Stimulated activated CD4-positive, alpha-beta T cell treated with anti-CD3 and anti-CD28 coated beads, Interleukin-4, amount 100 ng/mL, for 24 hours (primary cell): ENCODE results near the gene SMPD3.
"Not testable (repeated sequence)": the region's sequence is repeated elsewhere in the genome, so short reads cannot be mapped to it uniquely, and the experiment has no call there.

ENCODE experiments used
- DNase-seq: peaks from one replicate; pipeline ENCODE4 v3.0.0-alpha.2; 2020

SMPD3 gene

GRCh38 chr16:68448360-68448970 lies at the start of gene SMPD3:
SMPD3 (minus strand) TSS chr16:68448508; CDS start chr16:68372181, 76,327 bp downstream.
- peak; percentile 98 for DNase-seq

DNA sequence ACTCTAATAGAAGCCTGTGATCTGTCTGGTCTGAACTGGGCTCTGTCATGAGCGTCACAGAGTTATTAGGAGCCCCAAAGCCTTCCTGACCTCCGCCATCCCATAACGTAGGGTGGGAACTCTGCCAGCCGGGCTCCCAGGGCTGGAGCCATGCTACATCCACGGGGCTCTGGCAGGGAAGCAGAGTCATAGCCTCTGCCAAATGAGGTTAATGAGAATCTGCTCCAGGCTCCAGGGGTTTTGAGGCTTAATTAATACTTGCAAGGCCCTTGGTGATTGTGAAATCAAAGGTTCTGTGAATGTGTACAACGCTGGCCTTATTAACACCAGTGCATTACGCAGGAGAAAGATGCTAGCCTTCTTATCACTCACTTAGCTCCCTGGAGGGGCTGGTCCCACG lies 48.4 kb upstream of the SMPD3 start:
- no peak for DNase-seq

DNA sequence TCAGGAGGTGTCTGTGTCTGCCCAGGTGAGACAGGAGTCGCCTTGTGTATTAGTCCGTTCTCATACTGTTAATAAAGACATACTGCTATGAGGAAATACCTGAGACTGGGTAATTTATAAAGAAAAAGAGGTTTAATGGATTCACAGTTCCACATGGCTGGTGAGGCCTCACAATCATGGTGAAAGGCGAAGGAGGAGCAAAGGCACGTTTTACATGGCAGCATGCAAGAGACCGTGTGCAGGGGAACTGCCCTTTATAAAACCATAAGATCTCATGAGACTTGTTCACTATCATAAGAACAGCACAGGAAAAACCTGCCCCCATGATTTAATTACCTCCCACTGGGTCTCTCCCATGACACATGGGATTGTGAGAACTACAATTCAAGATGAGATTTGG lies 46.0 kb upstream of the SMPD3 start:
- not testable (repeated sequence) for DNase-seq

GRCh38 chr16:68493412-68494070 lies 45.2 kb upstream of the SMPD3 start:
- DNase-seq: no peak

GRCh38 chr16:68492543-68493411 lies 44.5 kb upstream of the SMPD3 start:
- DNase-seq: no peak

GRCh38 chr16:68492151-68492542 lies 43.8 kb upstream of the SMPD3 start:
- DNase-seq: no peak

DNA sequence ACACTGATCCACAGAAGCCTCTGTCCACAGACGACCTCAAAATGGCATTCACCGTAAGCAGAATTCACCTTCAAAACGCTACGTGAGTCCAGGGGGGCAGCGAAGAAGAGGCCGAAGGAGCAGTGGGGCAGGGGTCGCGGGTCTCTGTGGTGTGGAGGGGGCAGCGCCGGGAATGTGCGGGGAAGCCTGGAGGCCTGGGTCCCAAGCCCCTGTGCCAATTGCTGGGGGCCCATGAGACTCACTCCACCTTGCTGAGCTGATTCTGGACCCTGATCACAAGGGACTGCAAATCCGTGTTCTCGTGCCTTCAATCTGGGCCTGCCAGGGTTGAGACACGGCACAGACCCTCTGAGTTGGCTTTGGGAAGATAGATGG lies 43.3 kb upstream of the SMPD3 start:
- DNase-seq: no peak

- no peak for DNase-seq
Observed at GRCh38 chr16:68490829-68491575, 42.7 kb upstream of the SMPD3 start.

DNA sequence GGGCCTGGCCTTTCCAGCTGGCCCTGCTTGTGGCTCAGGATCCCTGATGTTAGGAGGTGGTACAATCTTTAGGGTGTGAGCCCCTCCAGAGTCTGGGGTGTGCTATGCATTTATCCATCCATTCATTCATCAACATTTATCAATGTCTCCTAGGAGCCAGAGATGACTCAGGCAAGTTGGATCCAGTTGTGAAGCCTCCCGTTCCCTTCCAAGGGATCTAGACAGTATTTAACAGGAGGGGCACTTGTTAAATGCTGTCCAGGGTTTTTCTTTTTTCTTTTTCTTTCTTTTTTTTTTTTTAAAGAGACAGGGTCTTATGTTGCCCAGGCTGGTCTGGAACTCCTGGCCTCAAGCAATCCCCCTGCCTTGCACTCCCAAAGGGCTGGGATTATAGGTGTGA lies 42.0 kb upstream of the SMPD3 start:
- DNase-seq: no peak

DNA sequence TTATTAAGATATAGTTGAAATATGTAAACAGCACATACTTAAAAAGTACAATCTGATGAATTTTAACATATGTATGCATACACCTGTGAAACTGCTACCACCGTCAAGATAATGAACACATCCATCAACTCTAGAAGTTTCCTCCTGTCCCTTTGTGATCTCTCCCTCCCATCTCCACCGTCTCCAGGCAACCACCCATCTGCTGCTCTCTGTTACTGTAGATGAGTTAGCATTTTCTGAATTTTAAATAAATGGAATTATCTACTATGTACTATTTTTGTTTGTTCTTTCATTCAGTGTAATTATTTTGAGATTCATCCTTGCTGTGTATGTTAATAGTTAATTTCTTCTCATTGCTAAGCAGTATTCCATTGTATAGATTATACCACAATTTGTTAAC lies 40.2 kb upstream of the SMPD3 start:
- DNase-seq: no peak

DNA sequence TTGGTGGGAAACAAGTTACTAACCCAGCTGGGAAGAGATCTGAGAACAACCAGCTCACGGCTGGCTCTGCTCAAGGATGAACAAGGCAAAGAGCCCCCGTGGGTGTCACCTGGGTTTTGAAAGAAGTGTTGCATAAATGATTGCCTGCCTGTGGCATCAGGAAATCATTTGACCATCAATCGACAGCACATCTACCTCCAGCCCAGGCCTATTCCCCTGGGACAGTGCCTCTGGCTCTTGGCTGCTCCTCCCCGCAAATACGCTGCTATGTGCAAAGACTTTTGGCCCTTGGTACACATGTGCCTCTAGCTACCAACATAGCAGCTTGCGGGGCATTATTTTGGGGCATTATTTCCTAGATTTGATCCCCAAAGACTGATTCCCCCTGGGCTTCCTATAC lies 39.4 kb upstream of the SMPD3 start:
- no peak for DNase-seq

GRCh38 chr16:68487203-68487514 lies 38.9 kb upstream of the SMPD3 start:
- DNase-seq: no peak

DNA sequence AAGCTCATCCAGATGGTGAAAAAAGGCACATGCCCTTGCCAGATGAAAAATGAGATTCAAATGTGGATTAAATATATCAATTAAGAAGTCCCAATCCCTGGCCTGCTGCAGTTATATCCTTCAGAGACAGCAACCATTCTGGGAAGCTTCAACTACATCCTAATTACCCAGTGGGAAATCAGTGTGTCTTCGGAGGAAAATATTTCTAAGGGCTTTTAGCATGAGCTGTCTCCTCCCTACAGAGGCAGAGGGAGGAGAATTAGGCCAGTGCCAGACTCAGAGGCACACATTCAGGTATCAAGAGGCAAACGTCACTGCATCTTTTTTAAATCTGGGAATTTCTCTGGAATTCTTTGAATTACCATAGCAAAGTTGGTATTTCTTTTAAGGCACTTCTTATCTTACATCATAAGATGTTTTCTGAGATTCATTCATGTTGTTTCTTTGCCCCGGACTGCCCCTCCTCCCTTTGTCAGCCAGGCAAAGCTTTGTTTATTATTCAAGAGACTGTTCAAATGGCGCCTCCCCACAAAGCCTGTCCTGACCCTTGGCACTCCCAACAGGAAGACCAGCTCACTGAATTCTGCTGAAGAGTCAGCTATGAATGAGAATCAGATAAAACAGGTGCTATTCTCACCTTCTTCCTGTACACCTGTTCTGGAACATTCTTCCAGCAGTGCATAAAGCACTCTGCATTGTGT lies 38.3 kb upstream of the SMPD3 start:
- DNase-seq: no peak

DNA sequence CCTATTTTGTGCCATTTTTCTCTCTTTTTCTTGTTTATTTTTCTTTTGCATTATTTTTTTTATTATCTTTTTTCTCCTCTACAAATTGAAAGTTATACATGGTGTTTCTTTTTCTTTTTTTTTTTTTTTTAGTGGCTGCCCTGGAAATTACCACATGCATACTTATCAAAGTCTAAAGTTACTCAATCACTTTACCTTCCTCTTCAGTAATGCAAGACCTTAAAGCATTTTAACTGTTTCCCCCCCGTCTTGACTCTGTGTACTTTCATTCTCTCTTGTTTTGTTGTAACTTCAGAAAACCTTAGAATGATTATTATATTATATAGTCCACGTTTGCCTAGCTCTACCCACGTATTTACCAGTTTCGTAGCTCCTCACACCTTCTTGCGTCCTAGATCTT lies 33.3 kb upstream of the SMPD3 start:
- no peak for DNase-seq

DNA sequence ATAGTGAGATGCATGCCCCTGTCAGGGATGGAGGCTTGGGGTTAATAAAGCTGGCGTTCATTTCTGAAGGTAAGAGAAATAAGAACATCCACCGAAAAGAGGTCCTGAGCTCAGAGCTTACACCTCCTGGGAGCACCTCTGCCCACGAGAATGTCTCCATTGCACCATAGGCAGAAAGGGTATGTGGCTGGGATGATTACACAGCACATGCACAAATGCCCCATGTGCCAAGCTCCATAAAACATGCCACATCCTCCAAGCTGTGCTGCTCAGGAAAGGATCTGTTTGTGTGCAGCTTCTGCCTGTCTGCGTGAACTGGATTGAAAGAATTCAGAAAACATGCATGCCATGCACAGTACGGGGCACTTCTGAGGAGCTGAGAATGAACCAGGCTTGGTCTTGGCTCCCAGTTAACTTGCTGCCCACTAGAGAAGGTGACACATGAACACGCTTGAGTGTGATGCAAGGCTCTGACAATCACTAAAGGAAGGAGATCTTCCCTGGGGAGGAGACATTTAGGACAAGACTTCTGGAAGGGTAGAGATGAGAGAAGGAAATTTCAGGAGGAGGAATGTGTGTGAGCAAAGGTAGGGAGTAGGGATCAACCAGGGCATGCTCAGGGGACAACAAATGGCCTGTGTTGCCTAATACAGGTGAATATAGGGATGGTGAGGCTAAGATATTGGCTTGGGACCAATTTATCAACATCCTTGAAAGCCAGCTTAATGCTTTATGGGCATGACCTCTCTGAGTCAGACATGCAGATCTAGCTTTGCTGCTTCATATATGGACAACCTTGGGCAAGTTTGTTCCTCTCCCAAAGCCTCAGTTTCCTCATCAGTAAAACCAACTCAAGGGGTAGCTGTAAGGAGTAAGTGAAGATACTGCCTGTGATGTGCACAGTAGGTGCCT lies 32.0 kb upstream of the SMPD3 start:
- DNase-seq: no peak

DNA sequence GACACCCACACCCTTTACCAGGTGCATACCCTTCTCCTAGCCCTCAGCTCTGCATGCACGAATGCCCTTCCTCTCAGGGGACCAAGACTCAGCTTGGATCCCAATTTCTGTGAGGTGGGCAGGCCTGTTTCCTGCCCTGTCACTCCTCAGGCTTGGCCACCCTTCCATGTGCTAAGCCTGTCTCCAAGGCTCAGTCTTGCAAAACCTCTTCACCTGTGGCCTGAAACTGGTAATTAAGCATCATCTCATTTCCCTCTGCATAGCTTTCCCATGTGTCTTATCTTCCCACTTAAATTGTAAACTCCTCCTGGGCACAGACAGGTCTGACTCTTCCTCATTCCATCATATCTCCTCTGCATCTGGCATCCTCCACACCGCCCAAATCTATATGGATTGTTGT lies 31.0 kb upstream of the SMPD3 start:
- no peak for DNase-seq

GRCh38 chr16:68478526-68479250 lies 30.4 kb upstream of the SMPD3 start:
- DNase-seq: no peak

- no peak for DNase-seq
Observed at GRCh38 chr16:68475071-68475470, 26.8 kb upstream of the SMPD3 start.

DNA sequence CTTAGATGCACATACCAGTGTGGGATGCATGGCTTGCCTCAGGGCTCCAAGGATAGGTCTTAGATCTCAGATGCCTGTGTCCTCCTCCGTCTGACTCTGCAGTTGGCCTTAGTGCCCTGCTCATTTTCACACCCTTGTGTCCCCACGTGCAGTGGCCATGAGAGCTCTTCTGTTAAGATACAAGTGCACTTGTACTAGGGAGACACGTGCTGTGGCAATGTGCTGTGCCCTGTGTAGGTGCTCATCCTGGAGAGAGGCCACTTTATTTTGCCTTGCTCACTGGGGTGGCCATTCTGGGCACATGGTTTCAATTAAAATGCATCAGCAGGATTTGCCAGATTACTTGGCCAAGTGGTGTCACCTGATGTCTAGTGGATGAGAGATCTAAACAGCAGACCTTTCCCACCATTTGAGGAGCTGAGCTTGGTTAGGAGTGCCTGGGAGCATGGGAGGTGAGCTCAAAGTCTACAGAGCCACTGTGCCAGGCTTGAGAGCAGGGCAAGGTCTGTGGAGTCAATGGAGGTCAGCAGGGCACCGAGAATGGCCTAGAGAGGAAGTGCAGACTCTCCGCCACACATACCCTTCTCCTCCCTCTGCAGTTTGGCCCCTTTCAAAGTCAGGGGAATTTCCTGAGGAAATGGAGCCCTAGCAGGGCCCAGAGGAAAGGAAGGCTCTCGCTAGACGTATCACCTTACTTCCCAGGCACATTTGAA lies 25.2 kb upstream of the SMPD3 start:
- no peak for DNase-seq

DNA sequence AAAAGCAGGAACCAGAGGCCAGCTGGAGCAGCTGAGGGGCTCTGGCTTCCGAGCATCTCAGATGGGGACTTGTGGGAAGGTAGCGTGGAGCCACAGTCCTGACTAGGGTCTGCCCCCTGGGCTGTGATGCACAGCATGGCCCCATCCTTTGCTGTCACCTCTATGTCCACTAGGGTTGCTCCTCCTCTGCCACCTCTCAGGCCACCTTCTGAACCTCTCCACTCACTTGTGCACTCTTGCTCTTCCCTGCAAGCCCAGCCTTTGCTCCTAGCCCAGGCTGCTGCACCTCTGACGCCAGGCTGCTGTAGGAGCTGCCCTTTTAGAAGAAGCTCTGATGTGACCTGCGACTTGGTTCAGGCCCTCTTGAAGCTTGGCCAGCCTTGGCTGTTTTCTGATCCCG lies 24.3 kb upstream of the SMPD3 start:
- no peak for DNase-seq
